Spleen (tissue), 7 donors: Measurements from ENCODE around the gene FHAD1.
"Not testable (repeated sequence)": the region's sequence is repeated elsewhere in the genome, so short reads cannot be mapped to it uniquely, and the experiment has no call there.

Experiments
- POLR2AphosphoS5 ChIP-seq, 3 donors: sonication (generic); formaldehyde crosslinking; IDR thresholded peaks; one replicate each; pipeline ENCODE4 v1.5.1; 2017; ENCODE audit warnings: antibody characterized with exemption in 3 of 3
- TF ChIP-seq, protein P1 (sequence below), 11 experiments: fragments of 200-600 bp in 7 of 11; fragments of 450-650 bp in 4 of 11; sonication (generic) in 4 of 11; IDR thresholded peaks in 8 of 11; conservative IDR thresholded peaks in 3 of 11; 1 replicate in 7 of 11; 2 replicates in 4 of 11; pipeline versions ENCODE4 v1.4.0 to v1.8.0; 2016 to 2021; ENCODE audit warnings: antibody characterized with exemption in 11 of 11, inconsistent platforms in 4 of 11, mild to moderate bottlenecking in 1 of 11
- donor health status: DM: no; HTN: no; CAD: no; lungs with moderate emphysema.
- donor health status: DM: no; HTN: no; CAD: no.
- donor health status: DM: no; HTN: no; CAD: no.

DNA sequence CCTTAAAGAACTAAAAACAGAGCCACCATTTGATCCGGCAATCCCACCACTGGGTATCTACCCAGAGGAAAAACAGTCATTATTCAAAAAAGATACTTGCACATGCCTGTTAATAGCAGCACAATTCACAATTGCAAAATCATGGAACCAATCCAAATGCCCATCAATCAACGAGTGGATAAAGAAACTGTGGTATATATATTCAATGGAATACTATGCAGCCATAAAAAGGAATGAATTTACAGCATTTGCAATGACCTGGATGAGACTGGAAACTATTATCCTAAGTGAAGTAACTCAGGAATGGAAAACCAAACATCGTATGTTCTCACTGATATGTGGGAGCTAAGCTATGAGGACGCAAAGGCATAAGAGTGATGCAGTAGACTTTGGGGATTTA is 51.0 kb downstream of the FHAD1 start:
- TF ChIP-seq, protein P1, sequence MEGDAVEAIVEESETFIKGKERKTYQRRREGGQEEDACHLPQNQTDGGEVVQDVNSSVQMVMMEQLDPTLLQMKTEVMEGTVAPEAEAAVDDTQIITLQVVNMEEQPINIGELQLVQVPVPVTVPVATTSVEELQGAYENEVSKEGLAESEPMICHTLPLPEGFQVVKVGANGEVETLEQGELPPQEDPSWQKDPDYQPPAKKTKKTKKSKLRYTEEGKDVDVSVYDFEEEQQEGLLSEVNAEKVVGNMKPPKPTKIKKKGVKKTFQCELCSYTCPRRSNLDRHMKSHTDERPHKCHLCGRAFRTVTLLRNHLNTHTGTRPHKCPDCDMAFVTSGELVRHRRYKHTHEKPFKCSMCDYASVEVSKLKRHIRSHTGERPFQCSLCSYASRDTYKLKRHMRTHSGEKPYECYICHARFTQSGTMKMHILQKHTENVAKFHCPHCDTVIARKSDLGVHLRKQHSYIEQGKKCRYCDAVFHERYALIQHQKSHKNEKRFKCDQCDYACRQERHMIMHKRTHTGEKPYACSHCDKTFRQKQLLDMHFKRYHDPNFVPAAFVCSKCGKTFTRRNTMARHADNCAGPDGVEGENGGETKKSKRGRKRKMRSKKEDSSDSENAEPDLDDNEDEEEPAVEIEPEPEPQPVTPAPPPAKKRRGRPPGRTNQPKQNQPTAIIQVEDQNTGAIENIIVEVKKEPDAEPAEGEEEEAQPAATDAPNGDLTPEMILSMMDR (IDR thresholded peaks at IDR 0.05 in 8 of 11, conservative IDR thresholded peaks at IDR 0.05 in 3 of 11) = not testable (repeated sequence)
- not testable (repeated sequence) for TF ChIP-seq POLR2AphosphoS5 (IDR thresholded peaks at IDR 0.05)
